T-cell (primary cell): ENCODE measurements around the gene RBM25. TPM values are rescaled to one million over a fixed set of nuclear protein-coding genes. Genes with fewer than 3 reads are reported as not detected.
"Not testable (repeated sequence)": the region's sequence is repeated elsewhere in the genome, so short reads cannot be mapped to it uniquely, and the experiment has no call there.

Experiments
- ATAC-seq, 4 experiments: fragments of 200-7000 bp in 3 of 4; fragments of 150-1000 bp in 1 of 4; cut with Tn5 transposase; replicated peaks in 1 of 4; 1 replicate in 3 of 4; 2 replicates in 1 of 4; pipeline ENCODE4 v1.10.0; 2021; ENCODE audit warnings: moderate library complexity in 3 of 4, mild to moderate bottlenecking in 2 of 4, moderate number of reproducible peaks in 1 of 4
- CTCF ChIA-PET, 2 donors: fragments of 300-600 bp; sonication (Branson Sonifier 250); formaldehyde crosslinking; loops; one replicate each; lab custom pipeline; 2022; ENCODE audit warnings: antibody characterized with exemption in 2 of 2; lab: Charles Lee
- POLR2A ChIA-PET, 2 donors: fragments of 300-600 bp; sonication (Branson Sonifier 250); formaldehyde crosslinking; loops; one replicate each; lab custom pipeline; 2022; ENCODE audit warnings: antibody characterized with exemption in 2 of 2; lab: Charles Lee
- DNase-seq, 35 experiments: peaks; one replicate each; pipeline versions ENCODE4 v3.0.0 to v3.0.0-alpha.2; 2013 to 2023
- H3K27ac ChIP-seq: one replicate; pipeline ENCODE4 v1.5.1; 2013; ENCODE audit warnings: low read length
- H3K27me3 ChIP-seq, 2 experiments: replicated peaks in 1 of 2; 1 replicate in 1 of 2; 2 replicates in 1 of 2; pipeline versions ENCODE4 v1.6.1 to v1.7.0; 2013; ENCODE audit warnings: low read length in 1 of 2, mixed read lengths in 1 of 2; ENCODE audit not compliant: control insufficient read depth in 2 of 2, insufficient read depth in 2 of 2; ENCODE audit errors: extremely low read depth in 1 of 2
- H3K36me3 ChIP-seq, 2 donors: 1 replicate in 1 of 2; 2 replicates in 1 of 2; pipeline versions ENCODE4 v1.6.1 to v1.7.0; 2013; ENCODE audit warnings: low read length in 1 of 2; ENCODE audit not compliant: control insufficient read depth in 2 of 2, insufficient read depth in 1 of 2; ENCODE audit errors: extremely low read depth in 1 of 2
- H3K4me1 ChIP-seq, 2 experiments: 1 replicate in 1 of 2; 2 replicates in 1 of 2; pipeline versions ENCODE4 v1.6.1 to v1.7.0; 2013; ENCODE audit warnings: low read length in 2 of 2, mixed read lengths in 1 of 2; ENCODE audit not compliant: insufficient read depth in 2 of 2, control insufficient read depth in 1 of 2; ENCODE audit errors: extremely low read depth in 1 of 2
- H3K4me3 ChIP-seq, 2 donors: 1 replicate in 1 of 2; 2 replicates in 1 of 2; pipeline versions ENCODE4 v1.5.1 to v1.7.0; 2013; ENCODE audit warnings: mild to moderate bottlenecking in 2 of 2, low read length in 1 of 2, moderate library complexity in 1 of 2; ENCODE audit not compliant: control insufficient read depth in 1 of 2; ENCODE audit errors: extremely low read depth in 1 of 2
- H3K9me3 ChIP-seq: 2 replicates; pipeline ENCODE4 v1.7.0; 2013
- H3K27ac Mint-ChIP-seq, 2 donors: one replicate each; pipeline ENCODE4 v1.8.0; 2020 to 2021; ENCODE audit warnings: mild to moderate bottlenecking in 2 of 2, mixed read lengths in 2 of 2
- H3K27me3 Mint-ChIP-seq, 2 donors: one replicate each; pipeline ENCODE4 v1.8.0; 2021 to 2022; ENCODE audit warnings: mixed read lengths in 2 of 2
- H3K36me3 Mint-ChIP-seq: one replicate; pipeline ENCODE4 v1.8.0; 2021; ENCODE audit warnings: mixed read lengths
- H3K4me1 Mint-ChIP-seq, 3 donors: one replicate each; pipeline ENCODE4 v1.8.0; 2020 to 2022; ENCODE audit warnings: mixed read lengths in 3 of 3, mild to moderate bottlenecking in 1 of 3
- H3K4me3 Mint-ChIP-seq, 3 donors: one replicate each; pipeline ENCODE4 v1.8.0; 2020 to 2022; ENCODE audit warnings: mild to moderate bottlenecking in 3 of 3, mixed read lengths in 3 of 3, moderate library complexity in 3 of 3
- H3K9me3 Mint-ChIP-seq, 3 donors: one replicate each; pipeline ENCODE4 v1.8.0; 2020 to 2022; ENCODE audit warnings: mixed read lengths in 3 of 3
- WGBS: methylation state at CpG from one replicate; pipeline ENCODE4 v1.1.5; 2013; ENCODE audit warnings: missing lambda C conversion rate; ENCODE audit not compliant: insufficient coverage; 5-methylcytosine and 5-hydroxymethylcytosine counted together
- total RNA-seq, 35 experiments: library from RNA in 6 of 35; stranded (reverse) in 6 of 35; fragments of 120-200 nt in 1 of 35; gene quantifications; one replicate each; pipeline versions ENCODE4 v1.2.1 to v1.2.4 and lab custom pipeline; 2013 to 2026

Gene RBM25
- total RNA-seq, 5 donors from 2014 or later (not counting 1 experiment from before 2014, with no cell fraction given): 103 to 163 (median 122) TPM

- H3K9me3 Mint-ChIP-seq, H3K4me3 ChIP-seq, H3K27ac Mint-ChIP-seq, H3K27me3 Mint-ChIP-seq, H3K27me3 ChIP-seq, H3K36me3 ChIP-seq, H3K27ac ChIP-seq, CTCF ChIA-PET, H3K4me3 Mint-ChIP-seq, H3K36me3 Mint-ChIP-seq, H3K9me3 ChIP-seq, POLR2A ChIA-PET, H3K4me1 ChIP-seq, H3K4me1 Mint-ChIP-seq, ATAC-seq, DNase-seq: not testable (repeated sequence)
- WGBS: 97% methylated on average over 7 of the region's 9 CpGs
Observed at GRCh38 chr14:73036706-73037450, 21.5 kb upstream of the RBM25 start.

- no peaks in the 10 kb centered on the region for H3K27me3 Mint-ChIP-seq
- POLR2A ChIA-PET: no interaction called here
- no peaks in the 10 kb centered on the region for H3K9me3 Mint-ChIP-seq
- H3K4me1 ChIP-seq: no peaks in the 10 kb centered on the region
- ATAC-seq: no peak
- H3K9me3 ChIP-seq: no peaks in the 10 kb centered on the region
- no peaks in the 10 kb centered on the region for H3K36me3 Mint-ChIP-seq
- H3K4me3 Mint-ChIP-seq: no peak overlapping the region
- no peak for DNase-seq
- no peaks in the 10 kb centered on the region for H3K36me3 ChIP-seq
- CTCF ChIA-PET: no interaction called here
- no peak overlapping the region for H3K27ac ChIP-seq
- no peaks in the 10 kb centered on the region for H3K4me1 Mint-ChIP-seq
- WGBS: 89% methylated on average over 1 of the region's 1 CpG
- H3K4me3 ChIP-seq: no peak overlapping the region
- H3K27ac Mint-ChIP-seq: no peak overlapping the region
- H3K27me3 ChIP-seq: peaks cover 0 to 4% of the 10 kb centered on the region in 2 experiments
Observed at GRCh38 chr14:73047808-73048207, 10.5 kb upstream of the RBM25 start.

DNA sequence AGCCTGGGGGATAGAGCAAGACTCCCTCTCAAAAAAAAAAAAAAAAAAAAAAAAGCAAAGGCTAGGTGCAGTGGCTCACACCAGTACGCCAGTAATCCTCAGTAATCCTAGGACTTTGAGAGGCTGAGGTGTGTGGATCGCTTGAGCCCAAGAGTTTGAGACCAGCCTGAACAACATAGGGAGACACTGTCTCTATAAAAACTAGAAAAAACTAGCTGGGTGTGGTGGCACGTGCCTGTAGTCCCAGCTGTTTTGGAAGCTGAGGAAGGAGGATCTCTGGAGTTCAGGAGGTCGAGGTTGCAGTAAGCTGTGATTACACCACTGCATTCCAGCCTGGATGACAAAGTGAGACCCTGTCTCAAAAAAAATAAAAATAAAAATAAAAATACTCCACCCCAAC lies 8.9 kb upstream of the RBM25 start:
- Histone ChIP-seq H3K36me3 (no peaks in the 10 kb centered on the region), H3K27me3 (peaks cover 0 to 4% of the 10 kb centered on the region in 2 experiments), H3K27ac (no peak overlapping the region), H3K9me3 (no peaks in the 10 kb centered on the region), H3K4me3 (no peak overlapping the region), H3K4me1 (no peaks in the 10 kb centered on the region)
- POLR2A ChIA-PET: interaction anchor here in 1 of 2 donors (0.6 kb wide), 1 partner anchor 1626 kb away, joined by 5 read pairs; no protein-coding TSS in a partner anchor
- no peaks in the 10 kb centered on the region for H3K9me3 Mint-ChIP-seq
- no CpG with 5 or more reads among the region's 4 CpGs for WGBS
- CTCF ChIA-PET: interaction anchor here in 1 of 2 donors (0.7 kb wide), 1 partner anchor 21 kb away, joined by 3 read pairs; no protein-coding TSS in a partner anchor
- H3K27me3 Mint-ChIP-seq: no peaks in the 10 kb centered on the region
- H3K4me1 Mint-ChIP-seq: no peaks in the 10 kb centered on the region
- no peak overlapping the region for H3K27ac Mint-ChIP-seq
- H3K4me3 Mint-ChIP-seq: no peak overlapping the region
- ATAC-seq (no peak), DNase-seq (no peak)
- H3K36me3 Mint-ChIP-seq: no peaks in the 10 kb centered on the region

DNA sequence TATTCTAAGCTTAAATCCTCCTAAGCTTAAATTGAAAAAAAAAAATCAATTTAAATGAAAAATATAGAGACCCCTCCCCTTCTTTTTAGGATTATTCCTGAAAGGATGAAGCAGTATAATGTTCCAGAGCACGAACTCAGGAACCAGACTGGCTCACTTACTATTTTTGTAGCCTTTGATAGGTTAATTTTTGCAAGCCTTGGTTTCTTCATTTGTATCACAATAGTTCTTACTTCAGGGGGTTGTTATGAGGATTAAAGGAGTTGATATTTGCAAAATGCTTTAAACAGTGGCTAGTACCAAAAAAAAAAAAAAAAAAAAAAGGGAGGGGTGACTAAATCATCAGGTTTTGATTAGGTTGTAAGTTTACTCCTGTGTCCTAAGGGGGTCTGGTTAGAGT lies 3.1 kb upstream of the RBM25 start:
- Histone ChIP-seq H3K27me3 (no peaks in the 10 kb centered on the region), H3K27ac (no peak overlapping the region), H3K4me3 (no peak overlapping the region), H3K36me3 (no peaks in the 10 kb centered on the region), H3K4me1 (peaks cover 10 to 18% of the 10 kb centered on the region in 2 experiments), H3K9me3 (no peaks in the 10 kb centered on the region)
- ChIA-PET CTCF (interaction anchor here in 1 of 2 donors (0.5 to 0.6 kb wide), 2 partner anchors 733 to 1554 kb away, joined by 3 read pairs; no protein-coding TSS in a partner anchor), POLR2A (no interaction called here)
- H3K27me3 Mint-ChIP-seq: no peaks in the 10 kb centered on the region
- peaks cover 2% of the 10 kb centered on the region for H3K36me3 Mint-ChIP-seq
- DNase-seq: no peak
- H3K4me3 Mint-ChIP-seq: no peak overlapping the region
- peaks cover 9 to 18% (median 16%) of the 10 kb centered on the region in 3 donors for H3K4me1 Mint-ChIP-seq
- no peaks in the 10 kb centered on the region for H3K9me3 Mint-ChIP-seq
- ATAC-seq: no peak
- no peak overlapping the region for H3K27ac Mint-ChIP-seq
- WGBS: no CpG with 5 or more reads among the region's 1 CpG

- POLR2A ChIA-PET: interaction anchor here (0.6 to 2.1 kb wide), 9 partner anchors 9 to 146 kb away, joined by 3 to 15 read pairs (median 7); partner anchors contain the start of genes ZFYVE1 (in 2 of the 2) and PSEN1 (in 1 of the 2)
- no peak for ATAC-seq
- peak overlapping the region; percentile 96 to 97 for H3K4me3 ChIP-seq
Observed at GRCh38 chr14:73057944-73058223, 450 bp upstream of the RBM25 start.

DNA sequence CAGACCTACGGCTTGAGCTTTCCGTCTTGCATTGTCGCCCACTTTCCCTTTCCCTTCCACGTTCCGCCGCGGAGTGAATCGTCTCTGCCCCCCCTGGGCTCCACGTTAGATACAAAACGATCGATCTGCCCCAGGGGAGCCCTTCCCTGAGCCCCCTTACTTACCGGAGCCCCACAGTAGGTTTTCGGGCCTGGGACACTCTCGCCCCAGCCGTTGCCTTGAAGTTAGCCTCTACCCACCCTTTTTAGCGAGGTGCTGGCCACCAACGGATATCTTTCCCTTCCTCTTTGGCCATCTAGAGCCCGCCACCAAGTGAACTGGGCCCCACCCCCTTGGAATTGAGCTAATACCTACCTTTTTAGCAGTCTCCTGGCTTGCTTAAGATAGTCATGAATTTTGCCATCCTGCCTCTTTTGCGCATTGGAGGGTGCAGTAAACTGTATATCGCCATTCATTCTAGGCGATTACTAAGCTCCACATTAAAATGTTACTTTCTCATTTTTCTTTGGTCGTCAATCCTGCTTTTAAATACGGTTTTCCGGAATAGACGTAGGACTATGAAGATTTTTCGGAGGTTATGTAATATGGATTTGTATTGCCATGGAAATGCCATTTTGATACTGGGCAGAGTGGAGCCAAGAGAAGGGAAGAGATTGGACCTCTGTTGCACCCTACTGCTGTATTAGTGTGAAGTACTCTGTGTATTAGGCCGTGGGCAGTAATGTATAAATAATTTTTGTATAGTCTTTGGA lies 764 bp downstream of the RBM25 start:
- Histone ChIP-seq H3K4me1 (peaks cover 12 to 34% of the 10 kb centered on the region in 2 experiments), H3K27ac (peak overlapping the region; percentile 96), H3K27me3 (no peaks in the 10 kb centered on the region), H3K36me3 (peaks cover 0 to 5% of the 10 kb centered on the region in 2 donors), H3K4me3 (peak overlapping the region; percentile 96 to 97), H3K9me3 (no peaks in the 10 kb centered on the region)
- Mint-ChIP-seq H3K36me3 (peaks cover 23% of the 10 kb centered on the region), H3K9me3 (no peaks in the 10 kb centered on the region), H3K27ac (no peak overlapping the region), H3K4me3 (no peak overlapping the region), H3K27me3 (no peaks in the 10 kb centered on the region), H3K4me1 (peaks cover 44 to 55% (median 51%) of the 10 kb centered on the region in 3 donors)
- 0% methylated on average over 16 of the region's 27 CpGs for WGBS
- DNase-seq (peak in 1 of 35 experiments; percentile 1), ATAC-seq (no peak)
- POLR2A ChIA-PET: interaction anchor here (0.6 to 2.1 kb wide), 12 partner anchors 18 to 1504 kb away, joined by 3 to 15 read pairs (median 3); partner anchors contain the start of genes PSEN1 (in 1 of the 2) and ZFYVE1 (in 1 of the 2)
- CTCF ChIA-PET: interaction anchor here (0.8 to 1.5 kb wide), 3 partner anchors 18 to 33 kb away, joined by 5 to 7 read pairs (median 6); partner anchors contain the start of gene ZFYVE1 (in 1 of the 2)

More at GRCh38 chr14:73057944-73058223, 450 bp upstream of the RBM25 start:
- Mint-ChIP-seq H3K27me3 (no peaks in the 10 kb centered on the region), H3K9me3 (no peaks in the 10 kb centered on the region), H3K27ac (no peak overlapping the region), H3K36me3 (peaks cover 16% of the 10 kb centered on the region), H3K4me1 (peaks cover 33 to 43% (median 40%) of the 10 kb centered on the region in 3 donors), H3K4me3 (no peak overlapping the region)
- Histone ChIP-seq H3K36me3 (peaks cover 0 to 2% of the 10 kb centered on the region in 2 donors), H3K4me1 (peaks cover 12 to 33% of the 10 kb centered on the region in 2 experiments), H3K27ac (peak overlapping the region; percentile 96), H3K27me3 (no peaks in the 10 kb centered on the region), H3K9me3 (no peaks in the 10 kb centered on the region)
- CTCF ChIA-PET: interaction anchor here in 1 of 2 donors (0.9 to 1.1 kb wide), 3 partner anchors 19 to 31 kb away, joined by 4 to 10 read pairs (median 5); partner anchors contain the start of gene ZFYVE1
- DNase-seq: no peak
- 8% methylated on average over 5 of the region's 8 CpGs for WGBS
